ENCODE measurements around the gene FBN1. TPM values are rescaled to one million over a fixed set of nuclear protein-coding genes. Genes with fewer than 3 reads are reported as not detected.

FBN1 gene
- total and polyA plus RNA-seq, 4 experiments from 2014 or later, result 0.20 to 0.22 TPM; not detected in 2

DNA sequence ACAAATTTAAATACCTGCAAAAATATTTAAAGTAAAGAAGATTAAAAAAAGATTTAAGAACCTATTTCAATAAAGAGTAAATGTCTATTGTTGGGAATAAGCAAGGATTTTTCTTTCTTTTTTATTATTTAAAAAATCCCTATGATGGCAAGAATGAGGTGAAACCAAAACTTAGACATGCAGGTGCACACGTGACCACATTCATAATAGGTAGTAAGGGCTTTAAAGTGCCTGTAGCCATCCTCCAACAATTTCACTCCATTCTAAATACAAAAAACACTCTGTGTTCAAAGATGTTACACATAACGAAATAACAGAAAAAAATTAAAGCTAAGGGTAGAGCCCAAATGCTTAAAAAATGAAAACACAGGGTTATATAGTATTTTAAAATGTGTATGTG, 74.0 kb downstream of the FBN1 start:
- Mint-ChIP-seq H3K36me3 (no peaks in the 10 kb centered on the region), H3K9me3 (peaks cover 0 to 2% (median 0%) of the 10 kb centered on the region in 8 donors), H3K4me3 (no peak overlapping the region), H3K27ac (no peak overlapping the region), H3K27me3 (peaks cover 0 to 1% of the 10 kb centered on the region in 2 donors), H3K4me1 (no peaks in the 10 kb centered on the region)
- no peaks in the 10 kb centered on the region for H3K9me3 ChIP-seq (ENCODE audit: control insufficient read depth in 1 of 2, low read length in 2 of 2)
- POLR2A ChIA-PET (ENCODE audit: partially characterized antibody), result no interaction called here
- no peaks in the 10 kb centered on the region for H3K4me1 ChIP-seq (ENCODE audit: insufficient read depth, low read length)
- CTCF ChIA-PET (ENCODE audit: partially characterized antibody), result no interaction called here
- no peaks in the 10 kb centered on the region for H3K36me3 ChIP-seq (ENCODE audit: insufficient read depth, low read length)
- no peak for DNase-seq
- no peak overlapping the region for H3K27ac ChIP-seq (ENCODE audit: low read depth, low read length)
- no peak overlapping the region for H3K4me3 ChIP-seq (ENCODE audit: low read length in 2 of 2)
- no peaks in the 10 kb centered on the region for H3K27me3 ChIP-seq (ENCODE audit: insufficient read depth, low read length)
- intact Hi-C loops (cut with micrococcal nuclease), result no loop called here

GRCh38 chr15:48570822-48571221, 74.7 kb downstream of the FBN1 start:
- Mint-ChIP-seq H3K27me3 (no peaks in the 10 kb centered on the region), H3K36me3 (no peaks in the 10 kb centered on the region), H3K27ac (no peak overlapping the region), H3K4me3 (no peak overlapping the region), H3K4me1 (no peaks in the 10 kb centered on the region), H3K9me3 (peaks cover 0 to 2% (median 0%) of the 10 kb centered on the region in 8 donors)
- Histone ChIP-seq H3K36me3 (ENCODE audit: insufficient read depth, low read length) (no peaks in the 10 kb centered on the region), H3K9me3 (ENCODE audit: control insufficient read depth in 1 of 2, low read length in 2 of 2) (no peaks in the 10 kb centered on the region), H3K27me3 (ENCODE audit: insufficient read depth, low read length) (no peaks in the 10 kb centered on the region), H3K4me1 (ENCODE audit: insufficient read depth, low read length) (no peaks in the 10 kb centered on the region), H3K4me3 (ENCODE audit: low read length in 2 of 2) (no peak overlapping the region), H3K27ac (ENCODE audit: low read depth, low read length) (no peak overlapping the region)
- POLR2A ChIA-PET (ENCODE audit: partially characterized antibody), result no interaction called here
- DNase-seq, result no peak
- CTCF ChIA-PET (ENCODE audit: partially characterized antibody), result no interaction called here
- intact Hi-C loops (cut with micrococcal nuclease), result no loop called here

- intact Hi-C loops (cut with micrococcal nuclease), result no loop called here
- DNase-seq, result no peak
- Mint-ChIP-seq H3K27me3 (no peaks in the 10 kb centered on the region), H3K9me3 (peaks cover 0 to 2% (median 0%) of the 10 kb centered on the region in 8 donors), H3K4me3 (no peak overlapping the region), H3K36me3 (no peaks in the 10 kb centered on the region), H3K27ac (no peak overlapping the region), H3K4me1 (no peaks in the 10 kb centered on the region)
- ChIA-PET POLR2A (ENCODE audit: partially characterized antibody) (no interaction called here), CTCF (ENCODE audit: partially characterized antibody) (no interaction called here)
- Histone ChIP-seq H3K27ac (ENCODE audit: low read depth, low read length) (no peak overlapping the region), H3K9me3 (ENCODE audit: control insufficient read depth in 1 of 2, low read length in 2 of 2) (no peaks in the 10 kb centered on the region), H3K36me3 (ENCODE audit: insufficient read depth, low read length) (no peaks in the 10 kb centered on the region), H3K4me1 (ENCODE audit: insufficient read depth, low read length) (no peaks in the 10 kb centered on the region), H3K4me3 (ENCODE audit: low read length in 2 of 2) (no peak overlapping the region), H3K27me3 (ENCODE audit: insufficient read depth, low read length) (no peaks in the 10 kb centered on the region)
These were observed 75.8 kb downstream of the FBN1 start for GRCh38 chr15:48569591-48570302.

- no peak for DNase-seq
- intact Hi-C loops (cut with micrococcal nuclease), result no loop called here
- Mint-ChIP-seq H3K27me3 (no peaks in the 10 kb centered on the region), H3K27ac (no peak overlapping the region), H3K36me3 (no peaks in the 10 kb centered on the region), H3K4me1 (no peaks in the 10 kb centered on the region), H3K4me3 (no peak overlapping the region), H3K9me3 (peaks cover 0 to 2% (median 0%) of the 10 kb centered on the region in 8 donors)
- no peaks in the 10 kb centered on the region for H3K4me1 ChIP-seq (ENCODE audit: insufficient read depth, low read length)
- ChIA-PET CTCF (ENCODE audit: partially characterized antibody) (no interaction called here), POLR2A (ENCODE audit: partially characterized antibody) (no interaction called here)
- no peaks in the 10 kb centered on the region for H3K27me3 ChIP-seq (ENCODE audit: insufficient read depth, low read length)
- no peaks in the 10 kb centered on the region for H3K9me3 ChIP-seq (ENCODE audit: control insufficient read depth in 1 of 2, low read length in 2 of 2)
- no peak overlapping the region for H3K27ac ChIP-seq (ENCODE audit: low read depth, low read length)
- H3K36me3 ChIP-seq (ENCODE audit: insufficient read depth, low read length), result no peaks in the 10 kb centered on the region
- no peak overlapping the region for H3K4me3 ChIP-seq (ENCODE audit: low read length in 2 of 2)
These were observed 78.8 kb downstream of the FBN1 start for GRCh38 chr15:48566668-48567067.

- Histone ChIP-seq H3K27me3 (ENCODE audit: insufficient read depth, low read length) (no peaks in the 10 kb centered on the region), H3K4me3 (ENCODE audit: low read length in 2 of 2) (no peak overlapping the region), H3K27ac (ENCODE audit: low read depth, low read length) (no peak overlapping the region), H3K9me3 (ENCODE audit: control insufficient read depth in 1 of 2, low read length in 2 of 2) (no peaks in the 10 kb centered on the region), H3K4me1 (ENCODE audit: insufficient read depth, low read length) (no peaks in the 10 kb centered on the region), H3K36me3 (ENCODE audit: insufficient read depth, low read length) (no peaks in the 10 kb centered on the region)
- intact Hi-C loops (cut with micrococcal nuclease), result no loop called here
- Mint-ChIP-seq H3K9me3 (peaks cover 0 to 2% (median 0%) of the 10 kb centered on the region in 8 donors), H3K4me3 (no peak overlapping the region), H3K4me1 (no peaks in the 10 kb centered on the region), H3K36me3 (no peaks in the 10 kb centered on the region), H3K27me3 (no peaks in the 10 kb centered on the region), H3K27ac (no peak overlapping the region)
- ChIA-PET CTCF (ENCODE audit: partially characterized antibody) (no interaction called here), POLR2A (ENCODE audit: partially characterized antibody) (no interaction called here)
- DNase-seq, result no peak
These were observed 79.7 kb downstream of the FBN1 start for GRCh38 chr15:48565560-48566482.

DNA sequence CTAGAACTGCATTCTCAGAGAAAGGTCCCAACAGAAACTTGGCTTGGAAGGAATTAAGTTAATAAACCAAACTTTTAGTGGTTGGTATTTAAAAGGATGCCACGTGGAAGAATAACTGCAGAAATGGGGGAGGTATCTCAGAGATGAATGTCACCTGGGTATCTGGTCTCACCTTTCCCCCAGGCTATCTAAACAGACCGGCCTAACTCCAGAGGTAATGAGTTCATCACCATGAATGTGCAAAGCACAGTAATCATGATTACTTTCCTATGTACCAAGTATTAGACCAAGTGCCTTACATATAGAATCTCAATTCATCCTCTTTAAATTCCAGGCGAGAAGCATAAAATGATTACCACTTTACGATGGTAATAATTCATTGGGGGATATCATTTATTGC, 80.8 kb downstream of the FBN1 start:
- Histone ChIP-seq H3K36me3 (ENCODE audit: insufficient read depth, low read length) (no peaks in the 10 kb centered on the region), H3K27me3 (ENCODE audit: insufficient read depth, low read length) (no peaks in the 10 kb centered on the region), H3K4me3 (ENCODE audit: low read length in 2 of 2) (no peak overlapping the region), H3K4me1 (ENCODE audit: insufficient read depth, low read length) (no peaks in the 10 kb centered on the region), H3K9me3 (ENCODE audit: control insufficient read depth in 1 of 2, low read length in 2 of 2) (no peaks in the 10 kb centered on the region), H3K27ac (ENCODE audit: low read depth, low read length) (no peak overlapping the region)
- Mint-ChIP-seq H3K27ac (no peak overlapping the region), H3K27me3 (no peaks in the 10 kb centered on the region), H3K36me3 (no peaks in the 10 kb centered on the region), H3K9me3 (peaks cover 0 to 2% (median 0%) of the 10 kb centered on the region in 8 donors), H3K4me3 (no peak overlapping the region), H3K4me1 (no peaks in the 10 kb centered on the region)
- intact Hi-C loops (cut with micrococcal nuclease), result no loop called here
- DNase-seq, result no peak
- ChIA-PET POLR2A (ENCODE audit: partially characterized antibody) (no interaction called here), CTCF (ENCODE audit: partially characterized antibody) (no interaction called here)

DNA sequence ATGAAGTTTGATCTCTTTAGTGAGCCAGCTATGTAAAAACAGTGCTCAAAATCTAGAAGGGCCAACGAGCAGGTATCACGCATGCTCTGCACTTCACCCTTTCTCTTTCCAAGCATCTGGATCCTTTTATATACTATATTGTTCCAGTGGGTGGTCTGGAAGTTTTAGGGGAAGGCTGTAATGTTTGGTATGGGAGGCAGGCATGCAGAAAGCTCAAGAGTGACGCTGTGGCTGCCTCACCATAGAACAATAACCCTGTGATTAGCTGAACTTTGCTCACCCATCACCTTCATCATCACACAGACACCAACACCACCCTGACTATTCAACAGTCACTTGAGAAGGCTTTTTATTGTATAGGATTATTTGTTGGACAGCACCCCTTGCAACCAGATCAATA, 81.6 kb downstream of the FBN1 start:
- ChIA-PET CTCF (ENCODE audit: partially characterized antibody) (no interaction called here), POLR2A (ENCODE audit: partially characterized antibody) (no interaction called here)
- intact Hi-C loops (cut with micrococcal nuclease), result no loop called here
- no peaks in the 10 kb centered on the region for H3K27me3 Mint-ChIP-seq
- no peaks in the 10 kb centered on the region for H3K36me3 ChIP-seq (ENCODE audit: insufficient read depth, low read length)
- H3K27ac Mint-ChIP-seq, result no peak overlapping the region
- DNase-seq, result no peak
- H3K36me3 Mint-ChIP-seq, result no peaks in the 10 kb centered on the region
- H3K27me3 ChIP-seq (ENCODE audit: insufficient read depth, low read length), result no peaks in the 10 kb centered on the region
- H3K4me3 ChIP-seq (ENCODE audit: low read length in 2 of 2), result no peak overlapping the region
- peaks cover 0 to 2% (median 0%) of the 10 kb centered on the region in 8 donors for H3K9me3 Mint-ChIP-seq
- no peaks in the 10 kb centered on the region for H3K4me1 Mint-ChIP-seq
- no peaks in the 10 kb centered on the region for H3K4me1 ChIP-seq (ENCODE audit: insufficient read depth, low read length)
- H3K9me3 ChIP-seq (ENCODE audit: control insufficient read depth in 1 of 2, low read length in 2 of 2), result no peaks in the 10 kb centered on the region
- no peak overlapping the region for H3K4me3 Mint-ChIP-seq
- no peak overlapping the region for H3K27ac ChIP-seq (ENCODE audit: low read depth, low read length)

Data from CD4-positive, alpha-beta memory T cell (primary cell).